ENCODE measurements around the gene CMTM3. TPM values are rescaled to one million over a fixed set of nuclear protein-coding genes. Genes with fewer than 3 reads are reported as not detected.
A peak's percentile ranks its signal among the peaks of the same experiment; 100 is the strongest.

CMTM3 gene
- polyA plus RNA-seq, 1 of the 3 experiments (the other 2 are of a cell fraction), result 69.4 TPM

DNA sequence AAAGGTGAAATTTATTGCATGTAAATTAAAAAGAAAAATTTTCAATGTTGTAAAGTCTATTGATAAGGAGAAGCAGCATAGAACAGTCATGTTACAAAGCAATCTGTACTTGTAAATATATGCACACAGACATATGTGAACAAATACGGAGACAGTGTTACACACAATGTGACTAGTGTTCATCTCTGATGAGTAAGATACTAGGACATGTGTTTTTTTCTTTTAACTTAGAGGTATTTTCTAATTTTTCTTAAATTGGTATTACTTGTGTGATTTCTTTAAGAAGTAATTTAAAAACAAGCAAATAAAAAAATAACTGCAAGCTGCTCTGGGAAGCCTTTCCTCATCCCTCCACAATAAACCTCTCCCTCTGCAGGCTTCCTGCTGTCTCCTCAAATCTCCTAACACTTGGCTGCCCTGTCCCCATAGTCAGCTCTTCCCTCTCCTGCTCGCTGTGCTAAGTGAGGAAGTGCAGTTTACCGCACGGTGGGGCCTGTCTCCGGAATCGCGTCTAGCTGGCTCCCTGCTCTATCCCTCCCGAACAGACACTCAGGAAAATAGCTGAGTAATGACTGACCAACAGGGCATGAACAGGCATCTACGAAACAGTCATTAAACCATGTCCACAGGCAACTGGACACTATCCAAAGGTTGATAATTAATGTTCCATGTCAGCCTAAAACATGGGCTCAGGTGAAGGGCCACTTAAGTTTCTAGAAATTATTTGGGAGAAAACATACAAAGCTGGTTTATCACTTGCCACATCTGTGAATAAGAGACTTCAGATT is 56.1 kb downstream of the CMTM3 start:
- Histone ChIP-seq H3K36me3 (replicated peaks in 1 of 2; ENCODE audit: control insufficient read depth in 1 of 2, insufficient read depth in 2 of 2, low read length in 1 of 2) (no peaks in the 10 kb centered on the region), H3K4me1 (ENCODE audit: control insufficient read depth in 1 of 2, insufficient read depth in 2 of 2, low read depth in 1 of 2, low read length in 1 of 2) (peaks cover 20 to 26% of the 10 kb centered on the region in 2 experiments), H3K9ac (peak overlapping the region; percentile 54), H3K4me3 (ENCODE audit: low read depth in 2 of 2, low read length in 1 of 2) (peak overlapping the region in 1 of 2 experiments; percentile 8; a peak in 2 of 4 replicates), H4K20me1 (ENCODE audit: insufficient read depth) (no peaks in the 10 kb centered on the region), H2AFZ (ENCODE audit: low read depth) (peak overlapping the region; percentile 45; the same call in 1 of the 2 replicates), H3K9me2 (no peaks in the 10 kb centered on the region), H3F3A (replicated peaks; ENCODE audit: insufficient read depth) (peaks cover 34% of the 10 kb centered on the region), H3K27ac (ENCODE audit: low read depth in 2 of 2, low read length in 1 of 2) (peak overlapping the region; percentile 88 to 89), H3K27me3 (ENCODE audit: insufficient read depth) (no peaks in the 10 kb centered on the region), H3K4me2 (peak overlapping the region; percentile 54), H3K79me2 (ENCODE audit: insufficient read depth) (peaks cover 62% of the 10 kb centered on the region; the same call in 1 of the 2 replicates), H3K9me3 (no peaks in the 10 kb centered on the region)
- DNase-seq, result peak; percentile 72
- POLR2A ChIA-PET, result interaction anchor here (0.6 to 1.5 kb wide), 4 partner anchors 9 to 74 kb away, joined by 3 to 7 read pairs (median 4); no protein-coding TSS in a partner anchor
- CTCF ChIA-PET, result interaction anchor here (0.8 to 4.6 kb wide), 22 partner anchors 8 to 213 kb away, joined by 3 to 59 read pairs (median 6); partner anchors contain the start of genes CMTM3, CMTM4, DYNC1LI2 and NAE1
- 2% methylated on average over 9 of the region's 9 CpGs for WGBS (ENCODE audit: low lambda C conversion rate)
- TF ChIP-seq NFIC (IDR thresholded peaks at IDR 0.05; ENCODE audit: borderline replicate concordance) (no peak; the same call in 1 of the 2 replicates), SMC3 (IDR thresholded peaks at IDR 0.05; ENCODE audit: low read depth, low read length) (peak; percentile 22; the same call in 1 of the 2 replicates), RAD21 (IDR thresholded peaks at IDR 0.05; ENCODE audit: low read length) (peak; percentile 27; the same call in 1 of the 2 replicates), NRF1 (IDR thresholded peaks at IDR 0.05; ENCODE audit: low read depth, low read length) (no peak), RFX5 (IDR thresholded peaks at IDR 0.05; ENCODE audit: low read length) (no peak), SIN3A (IDR thresholded peaks at IDR 0.05; ENCODE audit: borderline replicate concordance, low read depth, low read length) (no peak; the same call in 1 of the 2 replicates), EZH2phosphoT487 (IDR thresholded peaks at IDR 0.05; ENCODE audit: borderline replicate concordance, low read depth) (no peak), EP300 (IDR thresholded peaks at IDR 0.05; ENCODE audit: borderline replicate concordance in 1 of 2, low read depth in 1 of 2, low read length in 1 of 2) (peak in 1 of 2 experiments; percentile 22; a peak in 3 of 4 replicates), FOXM1 (IDR thresholded peaks at IDR 0.05; ENCODE audit: low read depth) (no peak), TCF12 (IDR thresholded peaks at IDR 0.05) (peak; percentile 62; the same call in 1 of the 2 replicates), MEF2A (IDR thresholded peaks at IDR 0.05; ENCODE audit: borderline replicate concordance, low read depth) (no peak), RCOR1 (IDR thresholded peaks at IDR 0.05; ENCODE audit: low read length) (no peak), ELF1 (IDR thresholded peaks at IDR 0.05) (peak; percentile 47; the same call in 1 of the 2 replicates), TAF1 (IDR thresholded peaks at IDR 0.05; ENCODE audit: borderline replicate concordance, low read depth, low read length) (peak; percentile 49; the same call in 1 of the 2 replicates), GABPA (IDR thresholded peaks at IDR 0.05; ENCODE audit: low read depth) (no peak), JUND (IDR thresholded peaks at IDR 0.05) (no peak), YY1 (IDR thresholded peaks at IDR 0.05; ENCODE audit: low read depth) (no peak), MXI1 (IDR thresholded peaks at IDR 0.05; ENCODE audit: low read depth, low read length) (peak; percentile 66), FOSL2 (IDR thresholded peaks at IDR 0.05; ENCODE audit: borderline replicate concordance, low read depth) (peak; percentile 37; the same call in 1 of the 2 replicates), TEAD4 (IDR thresholded peaks at IDR 0.05; ENCODE audit: borderline replicate concordance, insufficient read depth) (no peak)
- TF ChIP-seq, protein P1, sequence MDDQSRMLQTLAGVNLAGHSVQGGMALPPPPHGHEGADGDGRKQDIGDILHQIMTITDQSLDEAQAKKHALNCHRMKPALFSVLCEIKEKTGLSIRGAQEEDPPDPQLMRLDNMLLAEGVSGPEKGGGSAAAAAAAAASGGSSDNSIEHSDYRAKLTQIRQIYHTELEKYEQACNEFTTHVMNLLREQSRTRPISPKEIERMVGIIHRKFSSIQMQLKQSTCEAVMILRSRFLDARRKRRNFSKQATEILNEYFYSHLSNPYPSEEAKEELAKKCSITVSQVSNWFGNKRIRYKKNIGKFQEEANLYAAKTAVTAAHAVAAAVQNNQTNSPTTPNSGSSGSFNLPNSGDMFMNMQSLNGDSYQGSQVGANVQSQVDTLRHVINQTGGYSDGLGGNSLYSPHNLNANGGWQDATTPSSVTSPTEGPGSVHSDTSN (IDR thresholded peaks at IDR 0.05), result peak; percentile 54
- TF ChIP-seq, protein P2, sequence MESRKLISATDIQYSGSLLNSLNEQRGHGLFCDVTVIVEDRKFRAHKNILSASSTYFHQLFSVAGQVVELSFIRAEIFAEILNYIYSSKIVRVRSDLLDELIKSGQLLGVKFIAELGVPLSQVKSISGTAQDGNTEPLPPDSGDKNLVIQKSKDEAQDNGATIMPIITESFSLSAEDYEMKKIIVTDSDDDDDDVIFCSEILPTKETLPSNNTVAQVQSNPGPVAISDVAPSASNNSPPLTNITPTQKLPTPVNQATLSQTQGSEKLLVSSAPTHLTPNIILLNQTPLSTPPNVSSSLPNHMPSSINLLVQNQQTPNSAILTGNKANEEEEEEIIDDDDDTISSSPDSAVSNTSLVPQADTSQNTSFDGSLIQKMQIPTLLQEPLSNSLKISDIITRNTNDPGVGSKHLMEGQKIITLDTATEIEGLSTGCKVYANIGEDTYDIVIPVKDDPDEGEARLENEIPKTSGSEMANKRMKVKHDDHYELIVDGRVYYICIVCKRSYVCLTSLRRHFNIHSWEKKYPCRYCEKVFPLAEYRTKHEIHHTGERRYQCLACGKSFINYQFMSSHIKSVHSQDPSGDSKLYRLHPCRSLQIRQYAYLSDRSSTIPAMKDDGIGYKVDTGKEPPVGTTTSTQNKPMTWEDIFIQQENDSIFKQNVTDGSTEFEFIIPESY (IDR thresholded peaks at IDR 0.05; ENCODE audit: borderline replicate concordance, low read depth), result no peak
- TF ChIP-seq, protein P3, sequence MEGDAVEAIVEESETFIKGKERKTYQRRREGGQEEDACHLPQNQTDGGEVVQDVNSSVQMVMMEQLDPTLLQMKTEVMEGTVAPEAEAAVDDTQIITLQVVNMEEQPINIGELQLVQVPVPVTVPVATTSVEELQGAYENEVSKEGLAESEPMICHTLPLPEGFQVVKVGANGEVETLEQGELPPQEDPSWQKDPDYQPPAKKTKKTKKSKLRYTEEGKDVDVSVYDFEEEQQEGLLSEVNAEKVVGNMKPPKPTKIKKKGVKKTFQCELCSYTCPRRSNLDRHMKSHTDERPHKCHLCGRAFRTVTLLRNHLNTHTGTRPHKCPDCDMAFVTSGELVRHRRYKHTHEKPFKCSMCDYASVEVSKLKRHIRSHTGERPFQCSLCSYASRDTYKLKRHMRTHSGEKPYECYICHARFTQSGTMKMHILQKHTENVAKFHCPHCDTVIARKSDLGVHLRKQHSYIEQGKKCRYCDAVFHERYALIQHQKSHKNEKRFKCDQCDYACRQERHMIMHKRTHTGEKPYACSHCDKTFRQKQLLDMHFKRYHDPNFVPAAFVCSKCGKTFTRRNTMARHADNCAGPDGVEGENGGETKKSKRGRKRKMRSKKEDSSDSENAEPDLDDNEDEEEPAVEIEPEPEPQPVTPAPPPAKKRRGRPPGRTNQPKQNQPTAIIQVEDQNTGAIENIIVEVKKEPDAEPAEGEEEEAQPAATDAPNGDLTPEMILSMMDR (IDR thresholded peaks at IDR 0.05), result peak; percentile 48
- TF ChIP-seq, protein P4, sequence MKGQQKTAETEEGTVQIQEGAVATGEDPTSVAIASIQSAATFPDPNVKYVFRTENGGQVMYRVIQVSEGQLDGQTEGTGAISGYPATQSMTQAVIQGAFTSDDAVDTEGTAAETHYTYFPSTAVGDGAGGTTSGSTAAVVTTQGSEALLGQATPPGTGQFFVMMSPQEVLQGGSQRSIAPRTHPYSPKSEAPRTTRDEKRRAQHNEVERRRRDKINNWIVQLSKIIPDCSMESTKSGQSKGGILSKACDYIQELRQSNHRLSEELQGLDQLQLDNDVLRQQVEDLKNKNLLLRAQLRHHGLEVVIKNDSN (IDR thresholded peaks at IDR 0.05; ENCODE audit: borderline replicate concordance, low read depth), result no peak
- TF ChIP-seq, protein P5, sequence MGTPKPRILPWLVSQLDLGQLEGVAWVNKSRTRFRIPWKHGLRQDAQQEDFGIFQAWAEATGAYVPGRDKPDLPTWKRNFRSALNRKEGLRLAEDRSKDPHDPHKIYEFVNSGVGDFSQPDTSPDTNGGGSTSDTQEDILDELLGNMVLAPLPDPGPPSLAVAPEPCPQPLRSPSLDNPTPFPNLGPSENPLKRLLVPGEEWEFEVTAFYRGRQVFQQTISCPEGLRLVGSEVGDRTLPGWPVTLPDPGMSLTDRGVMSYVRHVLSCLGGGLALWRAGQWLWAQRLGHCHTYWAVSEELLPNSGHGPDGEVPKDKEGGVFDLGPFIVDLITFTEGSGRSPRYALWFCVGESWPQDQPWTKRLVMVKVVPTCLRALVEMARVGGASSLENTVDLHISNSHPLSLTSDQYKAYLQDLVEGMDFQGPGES (IDR thresholded peaks at IDR 0.05; ENCODE audit: low read depth, low read length), result no peak
- TF ChIP-seq, protein P6, sequence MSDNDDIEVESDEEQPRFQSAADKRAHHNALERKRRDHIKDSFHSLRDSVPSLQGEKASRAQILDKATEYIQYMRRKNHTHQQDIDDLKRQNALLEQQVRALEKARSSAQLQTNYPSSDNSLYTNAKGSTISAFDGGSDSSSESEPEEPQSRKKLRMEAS (IDR thresholded peaks at IDR 0.05; ENCODE audit: low read depth), result peak; percentile 68

All from SK-N-SH (cell line).